ENCODE data around the gene MYL4.
A peak's percentile ranks its signal among the peaks of the same experiment; 100 is the strongest.
"Not testable (repeated sequence)": the region's sequence is repeated elsewhere in the genome, so short reads cannot be mapped to it uniquely, and the experiment has no call there.

Gene MYL4

GRCh38 chr17:47208744-47209488 lies at the start of gene MYL4:
MYL4 (plus strand) TSS chr17:47209348; CDS start chr17:47209423, 75 bp downstream.
- no peak for DNase-seq

- no peak for DNase-seq
Observed at GRCh38 chr17:47162013-47162622, 47.0 kb upstream of the MYL4 start.

GRCh38 chr17:47164263-47164662 lies 44.9 kb upstream of the MYL4 start:
- DNase-seq = no peak

- no peak for DNase-seq
Observed at GRCh38 chr17:47165137-47165536, 44.0 kb upstream of the MYL4 start.

- not testable (repeated sequence) for DNase-seq
Observed at GRCh38 chr17:47166854-47167253, 42.3 kb upstream of the MYL4 start.

- not testable (repeated sequence) for DNase-seq
Observed at GRCh38 chr17:47168896-47169295, 40.3 kb upstream of the MYL4 start.

GRCh38 chr17:47170710-47171109 lies 38.4 kb upstream of the MYL4 start:
- no peak for DNase-seq

GRCh38 chr17:47172696-47173565 lies 36.2 kb upstream of the MYL4 start:
- no peak for DNase-seq

GRCh38 chr17:47174823-47175222 lies 34.3 kb upstream of the MYL4 start:
- DNase-seq = not testable (repeated sequence)

GRCh38 chr17:47176389-47176826 lies 32.7 kb upstream of the MYL4 start:
- DNase-seq = no peak

GRCh38 chr17:47177261-47177660 lies 31.9 kb upstream of the MYL4 start:
- DNase-seq = no peak

- DNase-seq = no peak
Observed at GRCh38 chr17:47179141-47179540, 30.0 kb upstream of the MYL4 start.

GRCh38 chr17:47180337-47180736 lies 28.8 kb upstream of the MYL4 start:
- no peak for DNase-seq

GRCh38 chr17:47180988-47181387 lies 28.2 kb upstream of the MYL4 start:
- DNase-seq = not testable (repeated sequence)

GRCh38 chr17:47184681-47185080 lies 24.5 kb upstream of the MYL4 start:
- DNase-seq = no peak

- no peak for DNase-seq
Observed at GRCh38 chr17:47188271-47188875, 20.8 kb upstream of the MYL4 start.

GRCh38 chr17:47188876-47189731 lies 20.0 kb upstream of the MYL4 start, which contains the start of gene CDC27:
CDC27 (minus strand) TSS chr17:47189295; CDS start chr17:47189172, 123 bp downstream.
- DNase-seq = peak; percentile 100

- no peak for DNase-seq
Observed at GRCh38 chr17:47189732-47190237, 19.4 kb upstream of the MYL4 start.

- no peak for DNase-seq
Observed at GRCh38 chr17:47190243-47190642, 18.9 kb upstream of the MYL4 start.

GRCh38 chr17:47190770-47191169 lies 18.4 kb upstream of the MYL4 start:
- no peak for DNase-seq

GRCh38 chr17:47192554-47192953 lies 16.6 kb upstream of the MYL4 start:
- no peak for DNase-seq

Data from retina (tissue), 1 donor.